GM18498 (cell line): Measurements from ENCODE around the gene GGTLC2.
"Not testable (repeated sequence)": the region's sequence is repeated elsewhere in the genome, so short reads cannot be mapped to it uniquely, and the experiment has no call there.

Source experiments
- ATAC-seq: cut with Tn5 transposase; IDR thresholded peaks from one replicate; pipeline ENCODE4 v1.9.1; 2021; ENCODE audit warnings: mild to moderate bottlenecking, moderate library complexity; ENCODE audit not compliant: unreplicated experiment

Gene GGTLC2

GRCh38 chr22:22636260-22636659 lies 8.2 kb upstream of the GGTLC2 start:
- ATAC-seq: not testable (repeated sequence)

DNA sequence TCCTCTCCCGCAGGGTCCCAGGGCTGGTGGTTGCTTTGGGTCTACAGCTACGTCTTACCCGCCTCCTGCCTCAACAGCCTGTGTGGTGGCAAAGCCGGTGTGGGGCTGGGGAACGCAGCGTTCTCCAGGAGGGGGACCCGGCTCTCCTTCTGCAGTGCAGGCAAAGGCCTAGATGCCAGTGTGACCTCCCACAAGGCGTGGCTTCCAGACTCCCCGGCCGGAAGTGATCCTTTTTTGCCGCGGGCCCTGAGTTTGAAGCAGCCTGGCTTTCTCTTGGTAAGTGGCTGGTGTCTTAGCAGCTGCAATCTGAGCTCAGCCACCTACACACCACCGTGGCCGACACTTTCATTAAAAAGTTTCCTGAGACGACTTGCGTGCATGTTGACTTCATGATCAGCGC lies 6.1 kb upstream of the GGTLC2 start:
- not testable (repeated sequence) for ATAC-seq

- ATAC-seq: not testable (repeated sequence)
These were observed 2.2 kb upstream of the GGTLC2 start for GRCh38 chr22:22642255-22642654.

DNA sequence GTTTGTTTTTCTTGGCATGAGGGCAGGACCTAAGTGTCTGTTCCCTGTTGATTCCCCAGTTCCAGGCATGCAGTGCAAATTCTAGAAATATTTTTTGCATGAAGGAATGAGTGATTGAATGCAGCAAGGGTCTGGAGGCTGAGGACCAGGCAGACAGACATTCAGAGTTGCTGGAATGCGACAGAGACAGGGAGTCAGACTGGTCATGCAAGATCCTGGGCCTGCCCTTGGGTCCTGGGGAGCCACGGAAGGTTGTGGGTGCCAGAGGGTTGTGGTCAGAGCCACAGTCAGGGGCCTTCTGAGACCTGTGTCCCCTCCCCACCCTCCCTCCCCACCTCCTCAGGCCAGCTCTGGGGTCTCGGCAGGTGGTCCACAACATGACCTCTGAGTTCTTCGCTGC lies 1.6 kb downstream of the GGTLC2 start:
- ATAC-seq: not testable (repeated sequence)

DNA sequence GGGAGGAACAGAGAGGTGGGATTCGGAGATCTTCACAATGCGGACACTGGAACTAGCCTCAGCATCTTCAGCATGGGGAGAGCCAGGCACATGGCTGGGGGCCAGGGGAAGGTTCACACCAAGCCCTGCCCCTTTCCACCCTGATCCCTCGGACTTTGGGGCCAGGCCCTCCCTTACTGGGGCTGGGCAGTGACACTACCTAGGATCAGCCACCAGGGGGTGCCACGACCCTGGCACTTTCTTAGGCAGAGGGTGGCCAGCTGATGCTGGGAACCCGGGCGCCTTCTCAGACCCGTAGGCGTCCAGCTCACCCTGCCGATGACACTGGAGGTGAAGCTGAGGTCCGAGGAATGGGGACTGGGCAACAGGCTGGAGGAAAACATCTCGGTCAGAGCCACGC lies 3.5 kb downstream of the GGTLC2 start:
- not testable (repeated sequence) for ATAC-seq

GRCh38 chr22:22648863-22649536 lies 4.6 kb downstream of the GGTLC2 start:
- not testable (repeated sequence) for ATAC-seq

DNA sequence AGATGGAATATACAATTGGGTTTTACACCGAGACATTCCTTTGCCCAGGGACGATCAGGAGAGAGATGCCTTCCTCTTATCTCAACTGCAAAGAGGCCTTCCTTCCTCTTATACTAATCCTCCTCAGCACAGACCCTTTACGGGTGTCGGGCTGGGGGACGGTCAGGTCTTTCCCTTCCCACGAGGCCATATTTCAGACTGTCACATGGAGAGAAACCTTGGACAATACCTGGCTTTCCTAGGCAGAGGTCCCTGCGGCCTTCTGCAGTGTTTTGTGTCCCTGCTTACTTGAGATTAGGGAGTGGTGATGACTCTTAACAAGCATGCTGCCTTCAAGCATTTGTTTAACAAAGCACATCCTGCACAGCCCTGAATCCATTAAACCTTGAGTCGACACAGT lies 5.3 kb downstream of the GGTLC2 start:
- not testable (repeated sequence) for ATAC-seq

DNA sequence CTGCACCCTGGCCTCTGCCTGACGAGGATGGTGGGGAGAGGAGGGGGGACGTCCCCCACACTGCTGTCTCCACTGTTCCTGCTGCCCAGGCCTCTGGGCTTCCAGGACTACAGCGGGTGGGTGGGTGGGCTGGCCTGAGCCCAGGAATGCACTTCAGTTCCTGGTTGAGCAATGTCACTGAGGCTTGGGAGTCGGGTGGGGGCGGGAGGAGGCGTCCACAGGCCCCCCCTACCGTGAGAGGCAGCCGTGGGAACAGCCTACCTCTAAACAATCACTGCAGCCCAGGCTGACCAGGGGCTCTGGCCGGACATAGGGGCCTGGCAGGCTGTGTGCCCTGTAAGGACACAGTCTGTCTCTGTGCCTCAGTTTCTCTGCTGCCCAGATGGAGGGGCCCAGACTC lies 6.0 kb downstream of the GGTLC2 start:
- ATAC-seq: not testable (repeated sequence)

- ATAC-seq: not testable (repeated sequence)
These were observed 6.5 kb downstream of the GGTLC2 start for GRCh38 chr22:22650803-22651515.

DNA sequence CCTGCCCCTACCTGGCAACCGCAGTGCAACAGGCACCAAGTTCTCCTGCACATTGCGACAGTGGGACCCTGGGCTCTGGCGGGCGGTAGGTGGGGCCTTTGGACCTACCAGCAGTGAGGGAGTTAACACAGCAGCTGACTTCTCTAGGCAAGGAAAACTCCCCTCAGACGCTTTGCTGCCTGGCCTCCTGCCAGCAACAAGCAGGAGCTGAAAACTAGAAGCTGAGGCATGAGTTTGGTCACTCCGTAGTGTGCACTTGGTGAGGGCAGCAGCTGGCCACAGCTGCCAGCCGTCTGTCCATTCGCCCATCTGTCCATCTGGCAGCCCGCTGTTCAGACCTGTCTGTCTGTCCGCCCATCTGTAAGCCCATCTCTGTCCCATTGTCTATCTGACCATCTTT lies 7.2 kb downstream of the GGTLC2 start:
- not testable (repeated sequence) for ATAC-seq

DNA sequence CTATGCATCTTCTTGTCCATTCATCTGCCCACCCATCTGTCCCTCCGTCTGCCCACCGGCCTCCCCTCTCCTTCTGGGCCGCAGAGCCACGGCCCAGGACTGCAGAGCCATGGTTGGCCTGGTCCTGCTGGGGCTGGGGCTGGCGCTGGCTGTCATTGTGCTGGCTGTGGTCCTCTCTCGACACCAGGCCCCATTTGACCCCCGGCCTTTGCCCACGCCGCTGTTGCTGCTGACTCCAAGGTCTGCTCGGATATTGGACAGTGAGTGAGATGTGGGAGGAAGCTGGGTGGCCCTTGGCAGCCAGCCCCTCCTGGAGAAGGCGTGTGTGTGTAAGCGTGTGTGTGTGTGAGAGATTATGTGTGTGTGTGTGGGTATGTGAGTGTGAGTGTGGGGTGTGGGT lies 7.7 kb downstream of the GGTLC2 start:
- not testable (repeated sequence) for ATAC-seq

DNA sequence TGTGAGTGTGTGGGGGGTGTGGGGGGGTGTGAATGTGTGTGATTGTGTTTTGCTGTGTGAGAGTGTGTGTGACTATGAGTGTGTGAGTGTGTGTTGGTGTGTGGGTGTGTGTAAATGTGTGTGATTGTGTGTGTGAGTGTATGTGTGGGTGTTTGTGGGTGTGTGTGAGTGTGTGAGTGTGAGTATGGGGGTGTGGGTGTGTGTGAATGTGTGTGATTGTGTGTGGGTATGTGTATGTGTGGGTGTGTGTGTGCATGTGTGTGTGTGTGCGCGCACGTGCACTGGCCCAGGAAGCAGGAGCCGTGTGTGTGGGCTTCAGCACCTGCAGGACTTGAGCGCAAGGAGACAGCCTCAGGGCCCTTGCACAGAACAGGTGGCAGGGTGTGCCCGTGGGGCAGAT lies 8.2 kb downstream of the GGTLC2 start:
- ATAC-seq: not testable (repeated sequence)

DNA sequence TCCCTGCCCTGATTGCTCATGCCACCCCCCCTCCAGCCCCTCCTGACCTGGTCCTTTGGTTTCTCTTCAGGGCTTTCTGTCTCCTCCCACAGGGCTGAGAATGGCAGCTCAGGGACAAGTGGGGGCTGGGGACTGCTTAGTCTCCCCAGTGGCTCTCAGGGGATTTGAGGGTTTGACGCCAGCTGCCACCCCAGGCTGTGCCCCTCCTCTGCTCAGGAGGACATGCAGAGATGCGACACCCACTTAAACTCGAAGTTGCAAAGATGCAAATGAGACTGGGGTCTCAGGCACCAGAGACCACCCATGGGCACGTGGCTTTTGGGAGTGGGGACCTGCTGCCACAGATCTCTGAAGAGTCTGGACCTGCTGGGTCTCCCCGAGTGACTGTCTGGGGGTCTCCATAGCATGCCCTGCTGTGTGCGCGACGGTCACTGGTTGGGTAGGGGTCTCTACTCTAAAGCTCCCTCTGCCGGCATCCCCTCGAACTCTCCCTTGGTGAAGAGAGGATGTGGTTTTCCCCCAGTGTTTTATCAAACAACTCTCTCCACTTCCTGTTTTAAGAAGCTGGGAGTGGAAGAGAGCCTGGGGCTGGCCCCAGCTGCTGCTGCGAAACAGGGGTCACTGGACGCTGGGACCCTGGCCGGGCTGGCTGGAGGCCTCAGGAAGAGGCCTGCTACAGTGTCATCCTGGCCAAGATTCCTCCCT lies 9.4 kb downstream of the GGTLC2 start:
- ATAC-seq: not testable (repeated sequence)

- ATAC-seq: no peak
These were observed 11.3 kb downstream of the GGTLC2 start for GRCh38 chr22:22655452-22656290.

GRCh38 chr22:22657712-22658111 lies 13.3 kb downstream of the GGTLC2 start:
- no peak for ATAC-seq

DNA sequence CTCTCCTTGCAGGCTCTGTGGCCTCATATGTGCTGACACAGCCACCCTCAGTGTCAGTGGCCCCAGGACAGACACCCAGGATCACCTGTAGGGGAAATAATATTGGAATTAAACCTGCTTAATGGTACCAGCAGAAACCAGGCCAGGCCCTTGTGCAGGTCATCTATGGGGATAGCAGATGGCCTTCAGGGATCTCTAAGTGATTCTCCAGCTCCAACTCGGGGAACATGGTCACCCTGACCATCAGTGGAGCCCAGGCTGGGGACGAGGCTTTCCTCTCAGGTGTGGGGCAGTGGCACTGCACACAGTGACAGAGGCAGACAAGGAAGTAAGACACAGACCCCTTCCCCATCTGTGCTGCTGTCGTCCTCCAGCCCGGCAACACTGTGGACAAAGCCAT lies 16.9 kb downstream of the GGTLC2 start:
- no peak for ATAC-seq

DNA sequence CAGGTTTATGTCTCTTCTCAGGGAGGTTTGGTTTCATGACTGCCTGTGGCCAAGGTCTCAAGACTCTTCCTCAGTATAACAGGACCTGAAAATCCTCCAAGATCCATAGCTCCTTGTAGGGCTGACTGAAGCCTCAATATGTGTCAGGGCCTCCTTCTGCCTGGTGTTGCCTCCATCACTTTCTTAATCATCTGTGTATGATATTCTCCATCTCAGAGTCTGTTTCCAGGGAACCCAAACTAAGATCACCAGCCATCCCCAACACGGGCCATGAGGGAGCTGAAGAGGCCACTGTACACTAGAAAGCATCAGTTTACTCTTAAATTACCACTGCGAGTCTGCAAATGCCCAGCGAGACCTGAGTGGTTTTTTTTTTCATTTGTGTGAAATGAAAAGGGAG lies 17.7 kb downstream of the GGTLC2 start:
- no peak for ATAC-seq

DNA sequence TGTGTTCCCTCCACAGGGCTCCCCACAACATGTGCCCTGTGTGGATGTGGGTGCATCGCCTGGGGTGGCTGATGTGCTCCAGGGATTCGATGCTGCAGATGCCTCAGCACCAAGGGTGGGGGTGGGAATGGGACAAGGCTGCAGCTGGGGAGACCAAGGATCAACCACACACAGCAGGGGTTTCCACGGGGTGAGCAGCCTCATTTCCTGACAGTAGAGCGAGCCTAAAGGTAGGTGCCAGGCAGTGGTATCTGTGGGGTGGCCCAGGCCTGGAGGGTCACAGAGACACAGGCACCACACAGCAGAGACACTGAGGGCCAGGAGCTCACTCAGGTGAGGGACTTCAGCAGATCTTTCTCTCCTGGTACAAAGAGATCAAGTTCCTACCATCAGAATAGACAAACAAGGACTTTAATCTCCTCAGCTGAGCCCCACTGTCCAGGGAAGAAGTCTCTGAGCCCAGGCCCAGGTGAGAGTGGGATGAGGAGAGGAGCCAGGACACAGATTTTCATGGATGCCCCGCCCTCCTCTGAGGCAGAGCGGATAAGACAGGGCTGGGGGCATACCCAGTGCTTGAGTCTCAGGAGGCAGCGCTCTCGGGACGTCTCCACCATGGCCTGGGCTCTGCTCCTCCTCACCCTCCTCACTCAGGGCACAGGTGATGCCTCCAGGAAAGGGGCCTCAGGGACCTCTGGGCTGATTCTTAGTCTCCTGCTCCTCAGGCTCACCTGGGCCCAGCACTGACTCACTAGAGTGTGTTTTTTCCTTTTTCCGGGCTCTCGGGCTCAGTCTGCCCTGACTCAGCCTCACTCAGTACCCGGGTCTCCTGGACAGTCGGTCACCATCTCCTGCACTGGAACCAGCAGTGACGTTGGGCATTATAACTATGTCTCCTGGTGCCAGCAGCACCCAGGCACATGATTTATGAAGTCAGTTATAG lies 19.7 kb downstream of the GGTLC2 start:
- ATAC-seq: no peak

DNA sequence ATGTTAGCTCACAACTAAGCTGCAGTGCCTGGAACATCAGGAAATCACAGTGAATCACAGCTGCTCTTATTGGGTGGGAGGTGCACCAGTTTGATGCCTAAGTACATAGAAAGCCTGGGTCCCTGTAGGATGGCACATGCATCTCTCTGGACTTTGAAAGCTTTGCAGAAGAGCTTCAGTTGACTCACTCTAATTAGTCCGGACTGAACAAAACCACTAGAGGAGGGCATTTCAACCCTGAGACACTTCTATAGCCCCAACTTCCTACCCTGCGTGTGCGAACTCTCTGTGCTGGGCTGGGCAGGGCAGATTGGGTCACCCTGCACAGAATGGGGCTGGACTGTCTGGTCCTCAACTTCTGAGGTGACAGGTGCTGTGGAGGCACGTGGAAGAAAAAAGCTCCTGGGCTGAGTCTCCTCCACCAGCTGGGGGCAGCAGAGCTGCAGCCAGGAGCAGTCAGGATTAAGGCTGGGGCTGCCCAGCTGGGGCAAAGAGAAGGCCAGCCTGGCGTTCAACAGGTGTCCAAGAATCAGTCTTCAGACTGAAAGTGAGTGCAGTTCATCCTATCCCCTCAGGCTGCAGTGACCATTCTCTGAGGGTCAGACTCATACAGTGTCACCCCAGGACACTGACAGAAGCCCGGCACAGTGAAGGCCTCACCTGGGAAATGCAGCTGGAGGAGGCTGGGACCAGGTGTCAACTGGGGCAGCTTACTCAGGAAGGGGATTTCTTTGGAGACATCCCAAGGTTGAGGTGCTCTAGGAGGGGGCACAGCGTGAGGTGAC lies 22.1 kb downstream of the GGTLC2 start:
- ATAC-seq: no peak
